K562 (cell line): ENCODE measurements around the gene NAB1. TPM values are rescaled to one million over a fixed set of nuclear protein-coding genes. Genes with fewer than 3 reads are reported as not detected.

Source experiments
- ATAC-seq: fragments of 200-7000 bp; cut with Tn5 transposase; 3 replicates; pipeline ENCODE4 v1.9.1; 2020; ENCODE audit warnings: moderate library complexity
- BruUV-seq: library from RNA; stranded (reverse); fragments of 400-500 nt; replicated peaks from 2 replicates; lab custom pipeline; 2021; lab: Mats Ljungman, UMichigan
- CTCF ChIA-PET: fragments of 300-600 bp; formaldehyde crosslinking; extraction: SDS; loops from one replicate; lab custom pipeline; 2021; ENCODE audit warnings: low intra/inter-chr PET ratio; lab: Yijun Ruan, JAX
- POLR2A ChIA-PET: fragments of 300-600, 350-650 bp; sonication (Branson Sonifier 250); formaldehyde crosslinking; extraction: SDS; loops from one replicate; lab custom pipeline; 2021; ENCODE audit warnings: antibody characterized with exemption, inconsistent platforms; lab: Yijun Ruan, JAX
- DNase-seq, 4 experiments: peaks; one replicate each; pipeline versions ENCODE4 v3.0.0 to v3.0.0-alpha.2; 2011 to 2018; ENCODE audit warnings: low spot score in 3 of 4, mixed read lengths in 3 of 4; ENCODE audit errors: extremely low read depth in 1 of 4
- FAIRE-seq: peaks from 2 replicates; lab custom pipeline; 2011; peaks lifted over from hg19 to GRCh38; lab: Jason Lieb, UNC
- H2AFZ ChIP-seq: 2 replicates; pipeline ENCODE4 v1.6.0; 2011; ENCODE audit warnings: low read depth, low read length, control low read depth, inconsistent platforms
- H3K27ac ChIP-seq: fragments of 200-600 bp; 3 replicates; pipeline ENCODE4 v1.8.0; 2011; ENCODE audit warnings: low read depth, mild to moderate bottlenecking, control low read depth, inconsistent platforms, low read length, moderate library complexity, mixed read lengths; ENCODE audit errors: extremely low read depth
- H3K27me3 ChIP-seq, 2 experiments: fragments of 300-600 bp in 1 of 2; 2 replicates in 1 of 2; 3 replicates in 1 of 2; pipeline versions ENCODE4 v1.6.0 to v1.8.0; 2011; ENCODE audit warnings: inconsistent platforms in 2 of 2, low read length in 2 of 2, mild to moderate bottlenecking in 1 of 2, mixed read lengths in 1 of 2, moderate library complexity in 1 of 2; ENCODE audit not compliant: control insufficient read depth in 2 of 2, insufficient read depth in 2 of 2
- H3K36me3 ChIP-seq: fragments of 300-600 bp; 3 replicates; pipeline ENCODE4 v1.8.0; 2011; ENCODE audit warnings: mild to moderate bottlenecking, low read length, inconsistent platforms; ENCODE audit not compliant: control insufficient read depth, insufficient read depth
- H3K4me1 ChIP-seq, 2 experiments: fragments of 200-600 bp in 1 of 2; replicated peaks in 1 of 2; 2 replicates in 1 of 2; 3 replicates in 1 of 2; pipeline versions ENCODE4 v1.5.1 to v1.8.0; 2011; ENCODE audit warnings: inconsistent platforms in 2 of 2, low read length in 2 of 2, mild to moderate bottlenecking in 1 of 2, mixed read lengths in 1 of 2, moderate library complexity in 1 of 2; ENCODE audit not compliant: control insufficient read depth in 2 of 2, insufficient read depth in 2 of 2
- H3K4me2 ChIP-seq: 2 replicates; pipeline ENCODE4 v1.6.1; 2011; ENCODE audit warnings: low read length, control low read depth, inconsistent platforms, mixed read lengths; ENCODE audit not compliant: insufficient read depth
- H3K4me3 ChIP-seq: fragments of 200-600 bp; sonication (generic), shearing (Covaris generic); 2 replicates; pipeline ENCODE4 v1.5.1; 2016; ENCODE audit warnings: control low read depth, inconsistent platforms
- H3K79me2 ChIP-seq: fragments of 200-600 bp; 3 replicates; pipeline ENCODE4 v1.8.0; 2011; ENCODE audit warnings: low read length, inconsistent platforms; ENCODE audit not compliant: control insufficient read depth, insufficient read depth
- H3K9ac ChIP-seq, 2 experiments: 2 replicates each; pipeline versions ENCODE4 v1.6.0 to v1.6.1; 2011; ENCODE audit warnings: low read depth in 2 of 2, low read length in 2 of 2, control low read depth in 1 of 2, inconsistent platforms in 1 of 2, mild to moderate bottlenecking in 1 of 2, mixed read lengths in 1 of 2; ENCODE audit not compliant: insufficient read depth in 1 of 2
- H3K9me1 ChIP-seq: one replicate; pipeline ENCODE4 v1.6.0; 2011; ENCODE audit warnings: inconsistent platforms, mild to moderate bottlenecking, low read length, moderate library complexity; ENCODE audit not compliant: control insufficient read depth, insufficient read depth
- H3K9me3 ChIP-seq: replicated peaks from 2 replicates; pipeline ENCODE4 v1.5.1; 2011; ENCODE audit warnings: low read depth, low read length, inconsistent platforms; ENCODE audit not compliant: control insufficient read depth, insufficient read depth
- H4K20me1 ChIP-seq: replicated peaks from 2 replicates; pipeline ENCODE4 v1.6.1; 2011; ENCODE audit warnings: low read length, inconsistent platforms, mixed read lengths; ENCODE audit not compliant: control insufficient read depth, insufficient read depth
- HDAC8 ChIP-seq: fragments of 450-650 bp; IDR thresholded peaks from 2 replicates; pipeline ENCODE4 v1.6.1; 2016; ENCODE audit warnings: mild to moderate bottlenecking, missing genetic modification characterization, moderate library complexity, missing compliant biosample characterization
- JUN ChIP-seq, 2 experiments: sonication (generic) in 1 of 2; formaldehyde crosslinking in 1 of 2; IDR thresholded peaks; 2 replicates each; pipeline versions ENCODE4 v1.6.1 to v1.8.0; 2012 to 2022; ENCODE audit warnings: borderline replicate concordance in 2 of 2, mild to moderate bottlenecking in 2 of 2, improper control_type of control experiment in 1 of 2, low read depth in 1 of 2, low read length in 1 of 2, missing genetic modification reagents in 1 of 2
- KLF1 ChIP-seq: fragments of 450-650 bp; IDR thresholded peaks from 2 replicates; pipeline ENCODE4 v1.6.1; 2016; ENCODE audit warnings: missing genetic modification characterization, missing compliant biosample characterization
- PATZ1 ChIP-seq: fragments of 250-450 bp; sonication (Bioruptor Pico); IDR thresholded peaks from 2 replicates; pipeline ENCODE4 v1.5.0; 2020; ENCODE audit warnings: mild to moderate bottlenecking, borderline replicate concordance
- RBM39 ChIP-seq: fragments of 200-400 bp; formaldehyde crosslinking; optimal IDR thresholded peaks from 2 replicates; pipeline ENCODE3; 2018; ENCODE audit warnings: low read depth, low read length
- ZFX ChIP-seq: sonication (generic); formaldehyde crosslinking; IDR thresholded peaks from 2 replicates; pipeline ENCODE4 v1.8.0; 2022; ENCODE audit warnings: mild to moderate bottlenecking, missing genetic modification reagents, moderate library complexity
- ZNF274 ChIP-seq: IDR thresholded peaks from 2 replicates; pipeline ENCODE4 v1.6.1; 2011; ENCODE audit warnings: low read depth, mild to moderate bottlenecking, low read length, moderate library complexity, borderline replicate concordance
- ZNF347 ChIP-seq: fragments of 450-650 bp; formaldehyde crosslinking; IDR thresholded peaks from 2 replicates; pipeline ENCODE4 v1.4.0; 2020; ENCODE audit warnings: low read depth, mild to moderate bottlenecking, moderate library complexity
- ZNF785 ChIP-seq: fragments of 250-450 bp; sonication (Bioruptor Pico); IDR thresholded peaks from 2 replicates; pipeline ENCODE4 v1.4.0; 2020; ENCODE audit warnings: mild to moderate bottlenecking
- in situ Hi-C: fragments of 300-500 bp; cut with MboI; formaldehyde crosslinking; loops from 4 replicates; pipeline ENCODE4 v1.15.0; 2018; ENCODE audit warnings: inconsistent platforms, mixed read lengths
- intact Hi-C: fragments of 100-400 bp; cut with micrococcal nuclease; formaldehyde crosslinking; loops from 2 replicates; pipeline ENCODE4 v1.14.2; 2022
- polyA plus RNA-seq, 8 experiments: library from polyadenylated mRNA; depleted of rRNA in 4 of 8; stranded (reverse) in 5 of 8; unstranded in 3 of 8; fragments of >200 nt; fragmentation: Nextera tagmentation in 2 of 8; fragmentation: Illumina TruSeq in 1 of 8; extraction: Ambion mirVana in 2 of 8; extraction: Trizol in 1 of 8; gene quantifications; 2 replicates each; pipeline versions ENCODE4 v1.2.1 to v1.2.3, GENCODE V29; 2011 to 2014; ENCODE audit warnings: inconsistent platforms in 1 of 8, missing spikeins in 1 of 8
- total RNA-seq, 7 experiments: library from RNA; depleted of rRNA in 6 of 7; stranded (reverse); fragments of >200 nt in 6 of 7; fragmentation: Illumina TruSeq in 2 of 7; extraction: Trizol in 2 of 7; gene quantifications; 2 replicates each; pipeline versions ENCODE4 v1.2.1 to v1.2.3, GENCODE V29; 2011 to 2021; ENCODE audit warnings: low replicate concordance in 1 of 7

NAB1 gene
- total and polyA plus RNA-seq, 9 of the 15 experiments (the other 6 are each of a cell fraction or from before 2014, with no cell fraction given) = 3.1 to 23.0 (median 16.3) TPM

GRCh38 chr2:190653931-190654330 is 5.0 kb downstream of the NAB1 start:
- no peak for DNase-seq
- no peak for TF ChIP-seq PATZ1 (CRISPR knock-in tag)
- TF ChIP-seq JUN (IDR thresholded peaks at IDR 0.05; ENCODE audit: borderline replicate concordance, low read depth, low read length) = no peak
- no peak for TF ChIP-seq JUN (CRISPR knock-in tag; IDR thresholded peaks at IDR 0.05; ENCODE audit: borderline replicate concordance)
- no peak for TF ChIP-seq HDAC8
- no peak for TF ChIP-seq ZFX (CRISPR knock-in tag)
- no peak for TF ChIP-seq RBM39
- TF ChIP-seq KLF1 (tag) = no peak
- TF ChIP-seq ZNF785 (CRISPR knock-in tag) = no peak
- no peak for TF ChIP-seq ZNF347 (CRISPR knock-in tag)
- TF ChIP-seq ZNF274 = no peak
- TF ChIP-seq, all 486 proteins: peak for 0
- ATAC-seq (no peak), FAIRE-seq (no peak)
- H3K79me2 ChIP-seq = peaks cover 98% of the 10 kb centered on the region
- no peak overlapping the region for H2AFZ ChIP-seq
- H4K20me1 ChIP-seq = 0 out of 2 replicates have a peak, but pooled peaks cover 3% of the 10 kb centered on the region
- intact Hi-C loops (no loop called here), in situ Hi-C loops (no loop called here)
- H3K4me3 ChIP-seq = no peak overlapping the region
- no peaks in the 10 kb centered on the region for H3K9me3 ChIP-seq
- no peak overlapping the region for H3K4me2 ChIP-seq
- H3K9me1 ChIP-seq = peaks cover 4% of the 10 kb centered on the region
- BruUV-seq = no TSS peak
- ChIA-PET POLR2A (no interaction called here), CTCF (no interaction called here)
- H3K36me3 ChIP-seq = peaks cover 6% of the 10 kb centered on the region; the same call in 2 of the 3 replicates
- no peak overlapping the region for H3K27ac ChIP-seq
- peaks cover 4 to 26% of the 10 kb centered on the region in 2 experiments; a peak in 3 of 5 replicates for H3K4me1 ChIP-seq
- no peaks in the 10 kb centered on the region for H3K27me3 ChIP-seq
- no peak overlapping the region for H3K9ac ChIP-seq
